GM12875 (cell line): ENCODE measurements around the gene ITGB7.

Source experiments
- H3K4me3 ChIP-seq: one replicate; pipeline ENCODE4 v1.5.1; 2011; ENCODE audit warnings: low read depth, low read length, control low read depth
- TF ChIP-seq, protein P1 (sequence below): IDR thresholded peaks from 2 replicates; pipeline ENCODE4 v1.5.1; 2011; ENCODE audit warnings: low read depth, mild to moderate bottlenecking, control low read depth, inconsistent platforms, low read length, moderate library complexity, borderline replicate concordance; ENCODE audit not compliant: insufficient read depth

The ITGB7 gene

DNA sequence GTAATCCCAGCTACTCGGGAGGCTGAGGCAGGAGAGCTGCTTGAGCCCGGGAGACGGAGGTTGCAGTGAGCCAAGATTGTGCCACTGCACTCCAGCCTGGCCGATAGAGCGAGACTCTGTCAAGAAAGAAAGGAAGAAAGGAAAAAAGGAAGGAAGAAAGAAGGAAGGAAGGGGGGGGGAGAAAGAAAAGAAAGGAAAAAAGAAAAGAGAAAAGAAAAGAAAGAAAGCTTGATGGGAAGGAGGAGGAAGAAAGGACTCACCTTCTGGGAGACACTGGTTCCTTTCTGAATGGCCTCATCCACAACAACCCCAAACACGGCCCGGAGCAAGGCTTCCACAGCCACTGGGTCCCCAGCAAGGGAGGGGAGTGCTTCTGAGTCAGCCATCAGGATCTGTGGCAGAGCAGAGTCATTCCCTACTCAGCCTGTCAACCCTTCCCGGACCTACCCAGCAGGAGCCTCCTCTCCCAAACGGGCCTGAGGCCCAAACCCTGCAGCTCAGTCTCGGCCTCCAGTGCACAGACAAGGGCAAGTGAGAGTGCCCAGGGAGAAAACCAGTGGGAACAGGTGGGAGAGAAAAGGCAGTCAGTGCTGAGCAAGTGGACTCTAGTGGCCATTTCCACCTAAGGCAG is 33.9 kb downstream of the ITGB7 start:
- TF ChIP-seq, protein P1, sequence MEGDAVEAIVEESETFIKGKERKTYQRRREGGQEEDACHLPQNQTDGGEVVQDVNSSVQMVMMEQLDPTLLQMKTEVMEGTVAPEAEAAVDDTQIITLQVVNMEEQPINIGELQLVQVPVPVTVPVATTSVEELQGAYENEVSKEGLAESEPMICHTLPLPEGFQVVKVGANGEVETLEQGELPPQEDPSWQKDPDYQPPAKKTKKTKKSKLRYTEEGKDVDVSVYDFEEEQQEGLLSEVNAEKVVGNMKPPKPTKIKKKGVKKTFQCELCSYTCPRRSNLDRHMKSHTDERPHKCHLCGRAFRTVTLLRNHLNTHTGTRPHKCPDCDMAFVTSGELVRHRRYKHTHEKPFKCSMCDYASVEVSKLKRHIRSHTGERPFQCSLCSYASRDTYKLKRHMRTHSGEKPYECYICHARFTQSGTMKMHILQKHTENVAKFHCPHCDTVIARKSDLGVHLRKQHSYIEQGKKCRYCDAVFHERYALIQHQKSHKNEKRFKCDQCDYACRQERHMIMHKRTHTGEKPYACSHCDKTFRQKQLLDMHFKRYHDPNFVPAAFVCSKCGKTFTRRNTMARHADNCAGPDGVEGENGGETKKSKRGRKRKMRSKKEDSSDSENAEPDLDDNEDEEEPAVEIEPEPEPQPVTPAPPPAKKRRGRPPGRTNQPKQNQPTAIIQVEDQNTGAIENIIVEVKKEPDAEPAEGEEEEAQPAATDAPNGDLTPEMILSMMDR: no peak
- no peak overlapping the region for H3K4me3 ChIP-seq

DNA sequence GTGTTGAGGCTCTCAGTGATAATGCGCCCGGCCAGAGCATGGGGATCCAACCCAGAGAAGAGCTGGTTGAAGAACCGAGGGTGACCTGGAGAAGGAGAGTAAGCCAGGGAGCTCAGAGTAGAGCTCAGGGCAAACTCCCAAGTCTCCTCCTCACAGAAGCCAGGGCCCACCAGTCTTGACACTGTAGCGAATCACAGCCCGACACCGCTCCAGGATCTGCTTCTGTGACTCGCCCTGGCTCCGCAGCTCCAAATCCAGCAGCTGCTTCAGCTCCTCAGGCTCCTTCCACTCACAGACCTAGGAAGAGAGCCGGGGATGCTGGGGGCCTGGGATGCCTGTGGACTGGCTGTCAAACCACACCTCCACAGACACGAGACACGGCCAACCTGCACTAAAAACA is 34.7 kb downstream of the ITGB7 start:
- no peak overlapping the region for H3K4me3 ChIP-seq
- TF ChIP-seq, protein P1: no peak

DNA sequence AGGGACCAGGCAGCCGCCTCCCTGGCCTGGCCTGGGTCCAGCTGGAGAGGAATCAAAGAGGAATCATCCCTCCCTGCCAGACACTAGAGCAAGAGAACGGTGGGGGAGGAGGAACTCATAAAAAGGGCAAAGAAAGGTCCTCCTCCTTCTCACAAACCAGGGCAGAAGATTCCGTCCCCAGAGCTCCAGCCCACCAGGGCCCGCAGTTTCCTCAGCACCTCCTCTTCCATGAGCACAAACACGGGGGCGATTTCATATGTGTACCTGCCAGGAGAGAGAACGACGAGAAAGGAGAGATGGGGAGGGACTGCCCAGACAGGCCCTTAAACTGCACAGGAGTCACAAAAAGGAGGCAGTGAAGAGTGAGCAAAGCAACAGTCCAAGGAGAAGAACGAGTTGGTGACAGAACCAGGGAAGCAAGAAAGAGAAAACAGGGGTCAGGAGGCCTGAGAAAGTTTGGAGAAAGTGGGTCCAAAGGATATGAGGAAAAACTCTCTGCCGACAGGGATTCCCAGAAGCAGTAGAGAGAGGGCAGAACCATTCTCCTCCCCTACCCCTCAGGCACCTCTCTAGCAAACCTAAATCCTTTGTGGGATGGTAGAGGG is 35.2 kb downstream of the ITGB7 start:
- TF ChIP-seq, protein P1: no peak

DNA sequence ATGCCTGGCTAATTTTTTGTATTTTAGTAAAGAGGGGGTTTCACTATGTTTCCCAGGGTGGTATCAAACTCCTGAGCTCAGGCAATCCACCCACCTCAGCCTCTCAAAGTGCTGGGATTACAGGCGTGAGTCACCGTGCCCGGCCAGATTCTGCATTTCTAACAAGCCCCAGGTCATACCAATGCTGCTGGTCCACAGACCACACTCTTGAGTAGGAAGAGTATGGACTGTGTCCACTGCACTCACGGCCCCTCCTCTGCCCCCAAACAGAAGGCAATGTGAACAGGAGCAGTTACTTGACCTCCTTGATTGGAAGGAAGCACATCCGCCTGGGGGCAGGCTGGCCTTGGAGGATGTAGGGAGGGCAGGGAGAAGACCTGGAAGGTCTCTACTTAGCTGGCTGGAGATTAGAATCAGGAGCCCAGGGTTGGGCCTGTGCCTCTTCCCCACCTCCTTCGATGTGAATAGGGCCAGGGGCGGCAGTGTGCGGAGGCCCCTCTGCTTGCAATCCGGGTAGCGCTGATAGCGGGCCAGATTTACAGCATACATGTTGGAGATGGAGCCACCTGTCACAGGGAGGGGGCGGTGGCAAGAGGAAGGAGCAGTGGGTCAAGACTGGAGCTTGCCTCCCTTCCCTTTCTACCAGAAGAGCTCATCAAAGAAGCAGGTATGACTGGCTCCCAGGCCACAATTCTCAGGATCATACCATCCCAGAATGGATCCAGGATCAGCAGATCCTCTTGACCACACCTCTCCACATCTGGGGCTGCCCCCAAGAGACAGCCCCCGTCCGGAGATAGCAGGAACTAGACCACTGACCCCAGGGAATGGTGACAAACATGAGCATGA is 36.0 kb downstream of the ITGB7 start:
- TF ChIP-seq, protein P1: no peak
- H3K4me3 ChIP-seq: no peak overlapping the region

More for the DNA sequence above, 35.2 kb downstream of the ITGB7 start:
- no peak overlapping the region for H3K4me3 ChIP-seq

DNA sequence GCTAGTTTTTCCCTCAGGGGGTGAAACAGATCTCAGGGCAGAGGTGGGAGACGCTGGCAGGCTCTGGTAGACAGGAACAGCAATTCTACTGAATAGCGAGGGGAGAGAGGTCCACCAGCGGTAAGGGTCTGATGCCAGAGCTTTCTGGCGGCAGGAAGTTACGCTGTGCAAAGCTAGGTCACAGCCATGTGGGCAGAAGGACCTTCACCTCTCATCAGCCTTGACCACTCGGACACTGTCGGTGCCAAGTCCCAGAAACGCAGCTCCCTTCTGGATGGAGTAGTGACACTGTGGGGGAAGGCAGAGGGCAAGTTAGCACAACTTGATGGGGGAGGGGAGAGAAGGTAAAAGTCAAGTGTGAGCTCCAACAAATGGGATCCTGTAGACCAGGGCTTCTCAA is 36.8 kb downstream of the ITGB7 start:
- no peak overlapping the region for H3K4me3 ChIP-seq
- TF ChIP-seq, protein P1: no peak

DNA sequence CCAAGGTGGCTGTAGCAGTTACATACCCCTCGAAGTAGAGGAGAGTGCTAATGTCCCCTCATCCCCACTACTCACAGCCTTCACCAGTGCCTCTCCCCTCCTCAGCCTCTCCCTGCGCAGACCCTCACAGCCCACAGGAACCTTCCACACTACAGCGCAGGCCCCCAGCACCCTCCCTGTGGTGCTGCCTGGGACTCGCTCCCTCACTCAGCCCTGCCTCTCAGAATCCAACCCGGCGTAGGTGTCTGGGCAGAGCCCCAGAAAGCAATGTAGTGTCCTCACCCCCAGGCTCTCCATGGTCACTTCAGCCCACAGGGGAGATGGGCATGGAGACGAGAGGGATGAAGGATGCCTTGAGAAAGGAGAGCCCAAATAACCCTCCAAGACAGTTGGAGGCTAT is 37.4 kb downstream of the ITGB7 start:
- no peak overlapping the region for H3K4me3 ChIP-seq
- TF ChIP-seq, protein P1: no peak
